Hepatocyte (in vitro differentiated cells): ENCODE measurements around the gene DACT3. TPM values are rescaled to one million over a fixed set of nuclear protein-coding genes. Genes with fewer than 3 reads are reported as not detected.

Experiments used
- DNase-seq: peaks from one replicate; pipeline ENCODE4 v3.0.0-alpha.2; 2016; ENCODE audit warnings: low spot score
- H2AFZ ChIP-seq: fragments of 200-600 bp; sonication (generic); 2 replicates; pipeline ENCODE4 v1.6.0; 2016; ENCODE audit warnings: antibody characterized with exemption, mild to moderate bottlenecking
- H3K27ac ChIP-seq: fragments of 200-600 bp; sonication (generic); 2 replicates; pipeline ENCODE4 v1.5.1; 2016; ENCODE audit warnings: mild to moderate bottlenecking
- H3K27me3 ChIP-seq: fragments of 200-600 bp; sonication (generic); 2 replicates; pipeline ENCODE4 v1.6.1; 2016
- H3K36me3 ChIP-seq: fragments of 200-600 bp; sonication (generic); replicated peaks from 2 replicates; pipeline ENCODE4 v1.5.1; 2016; ENCODE audit warnings: low read depth; ENCODE audit not compliant: insufficient read depth
- H3K4me1 ChIP-seq: fragments of 200-600 bp; sonication (generic); 2 replicates; pipeline ENCODE4 v1.5.1; 2016; ENCODE audit warnings: mild to moderate bottlenecking, moderate library complexity; ENCODE audit not compliant: insufficient read depth
- H3K4me2 ChIP-seq: fragments of 200-600 bp; sonication (generic); 2 replicates; pipeline ENCODE4 v1.6.0; 2016
- H3K4me3 ChIP-seq: fragments of 200-600 bp; sonication (generic); 2 replicates; pipeline ENCODE4 v1.5.1; 2016; ENCODE audit warnings: mild to moderate bottlenecking
- H3K79me2 ChIP-seq: fragments of 200-600 bp; sonication (generic); 2 replicates; pipeline ENCODE4 v1.6.0; 2017; ENCODE audit warnings: mild to moderate bottlenecking
- H3K9me2 ChIP-seq: fragments of 200-600 bp; sonication (generic); replicated peaks from 2 replicates; pipeline ENCODE4 v1.6.0; 2017; ENCODE audit warnings: mild to moderate bottlenecking; ENCODE audit not compliant: insufficient read depth
- H3K9me3 ChIP-seq: fragments of 200-600 bp; sonication (generic); 2 replicates; pipeline ENCODE4 v1.5.1; 2016; ENCODE audit warnings: low read depth, mild to moderate bottlenecking
- H4K20me1 ChIP-seq: fragments of 200-600 bp; sonication (generic); 2 replicates; pipeline ENCODE4 v1.6.0; 2016; ENCODE audit warnings: mild to moderate bottlenecking; ENCODE audit not compliant: insufficient read depth, poor library complexity, severe bottlenecking
- CTCF ChIP-seq: fragments of 200-600 bp; sonication (generic); IDR thresholded peaks from 2 replicates; pipeline ENCODE4 v1.5.1; 2016; ENCODE audit warnings: antibody characterized with exemption, mild to moderate bottlenecking; ENCODE audit not compliant: poor library complexity
- EZH2 ChIP-seq: fragments of 200-600 bp; sonication (generic); IDR thresholded peaks from 2 replicates; pipeline ENCODE4 v1.6.1; 2016; ENCODE audit warnings: antibody characterized with exemption, mild to moderate bottlenecking, borderline replicate concordance
- EZH2phosphoT487 ChIP-seq: fragments of 200-600 bp; sonication (generic); IDR thresholded peaks from one replicate; pipeline ENCODE4 v1.6.1; 2018; ENCODE audit warnings: antibody characterized with exemption, mild to moderate bottlenecking, low read depth, moderate library complexity; ENCODE audit not compliant: unreplicated experiment, severe bottlenecking
- WGBS: methylation state at CpG from one replicate; pipeline ENCODE4 v1.1.6; 2016; ENCODE audit warnings: low lambda C conversion rate; ENCODE audit errors: missing lambda C conversion rate; 5-methylcytosine and 5-hydroxymethylcytosine counted together
- polyA plus RNA-seq: library from polyadenylated mRNA; unstranded; fragments of >200 nt; fragmentation: Nextera tagmentation; extraction: Ambion mirVana; gene quantifications from 2 replicates; pipeline ENCODE4 v1.2.1, GENCODE V29; 2016
- total RNA-seq: library from RNA; depleted of rRNA; stranded (reverse); fragments of >200 nt; gene quantifications from 2 replicates; pipeline ENCODE4 v1.2.3, GENCODE V29; 2014

Gene DACT3
- total and polyA plus RNA-seq, 2 experiments from 2014 or later, result 18.4 TPM

- WGBS, result 81% methylated on average over 14 of the region's 14 CpGs
- Histone ChIP-seq H3K36me3 (no peaks in the 10 kb centered on the region), H3K27me3 (peaks cover 30% of the 10 kb centered on the region), H3K79me2 (no peaks in the 10 kb centered on the region), H3K27ac (no peak overlapping the region), H3K4me2 (peak overlapping the region; percentile 86), H3K9me2 (no peaks in the 10 kb centered on the region), H3K4me3 (no peak overlapping the region), H3K9me3 (no peaks in the 10 kb centered on the region), H3K4me1 (peaks cover 13% of the 10 kb centered on the region), H2AFZ (no peak overlapping the region), H4K20me1 (no peaks in the 10 kb centered on the region)
- no peak for DNase-seq
- no peak for TF ChIP-seq CTCF
- TF ChIP-seq EZH2, result no peak
- TF ChIP-seq EZH2phosphoT487, result no peak
Measured at GRCh38 chr19:46637224-46637623, 23.8 kb downstream of the DACT3 start.

GRCh38 chr19:46635920-46636761 lies 24.8 kb downstream of the DACT3 start, which contains the start of gene GNG8:
GNG8 (minus strand) TSS chr19:46636202; CDS start chr19:46634682, 1,520 bp downstream.
- peaks cover 16% of the 10 kb centered on the region for H3K4me1 ChIP-seq
- H3K27ac ChIP-seq, result no peak within 1 kb of the TSS
- no peaks in the 10 kb centered on the region for H3K36me3 ChIP-seq
- H3K4me3 ChIP-seq, result no peak within 1 kb of the TSS
- DNase-seq, result no peak
- no peaks in the 10 kb centered on the region for H3K9me3 ChIP-seq
- H2AFZ ChIP-seq, result no peak within 1 kb of the TSS
- H3K4me2 ChIP-seq, result peak within 1 kb of the TSS; percentile 87
- 33% methylated on average over 17 of the region's 34 CpGs for WGBS
- no peaks in the 10 kb centered on the region for H3K79me2 ChIP-seq
- H3K27me3 ChIP-seq, result peaks cover 27% of the 10 kb centered on the region
- no peaks in the 10 kb centered on the region for H4K20me1 ChIP-seq
- TF ChIP-seq CTCF (no peak), EZH2phosphoT487 (no peak), EZH2 (no peak)
- no peaks in the 10 kb centered on the region for H3K9me2 ChIP-seq

GRCh38 chr19:46634656-46635218 lies 26.2 kb downstream of the DACT3 start:
- Histone ChIP-seq H3K4me2 (peak overlapping the region; percentile 87), H4K20me1 (no peaks in the 10 kb centered on the region), H3K9me3 (no peaks in the 10 kb centered on the region), H3K4me3 (no peak overlapping the region), H3K4me1 (peaks cover 13% of the 10 kb centered on the region), H3K27me3 (peaks cover 21% of the 10 kb centered on the region), H3K79me2 (no peaks in the 10 kb centered on the region), H3K27ac (no peak overlapping the region), H3K36me3 (no peaks in the 10 kb centered on the region), H2AFZ (no peak overlapping the region), H3K9me2 (no peaks in the 10 kb centered on the region)
- DNase-seq, result peak; percentile 14
- no peak for TF ChIP-seq EZH2
- TF ChIP-seq CTCF, result no peak
- TF ChIP-seq EZH2phosphoT487, result no peak
- 8% methylated on average over 8 of the region's 23 CpGs for WGBS
